ENCODE data around the gene HMX2.
A peak's percentile ranks its signal among the peaks of the same experiment; 100 is the strongest.
"Not testable (repeated sequence)": the region's sequence is repeated elsewhere in the genome, so short reads cannot be mapped to it uniquely, and the experiment has no call there.

HMX2 gene

GRCh38 chr10:123150271-123150985 is 2.5 kb downstream of the HMX2 start:
- FAIRE-seq (no peak), DNase-seq (ENCODE audit: insufficient read length, low spot score) (no peak)

- DNase-seq (ENCODE audit: insufficient read length, low spot score) = no peak
- FAIRE-seq = peak; percentile 78
These were observed 3.2 kb downstream of the HMX2 start for GRCh38 chr10:123150986-123151736.

- DNase-seq (ENCODE audit: insufficient read length, low spot score) (no peak), FAIRE-seq (peak; percentile 47)
These were observed 3.8 kb downstream of the HMX2 start for GRCh38 chr10:123151737-123152135.

DNA sequence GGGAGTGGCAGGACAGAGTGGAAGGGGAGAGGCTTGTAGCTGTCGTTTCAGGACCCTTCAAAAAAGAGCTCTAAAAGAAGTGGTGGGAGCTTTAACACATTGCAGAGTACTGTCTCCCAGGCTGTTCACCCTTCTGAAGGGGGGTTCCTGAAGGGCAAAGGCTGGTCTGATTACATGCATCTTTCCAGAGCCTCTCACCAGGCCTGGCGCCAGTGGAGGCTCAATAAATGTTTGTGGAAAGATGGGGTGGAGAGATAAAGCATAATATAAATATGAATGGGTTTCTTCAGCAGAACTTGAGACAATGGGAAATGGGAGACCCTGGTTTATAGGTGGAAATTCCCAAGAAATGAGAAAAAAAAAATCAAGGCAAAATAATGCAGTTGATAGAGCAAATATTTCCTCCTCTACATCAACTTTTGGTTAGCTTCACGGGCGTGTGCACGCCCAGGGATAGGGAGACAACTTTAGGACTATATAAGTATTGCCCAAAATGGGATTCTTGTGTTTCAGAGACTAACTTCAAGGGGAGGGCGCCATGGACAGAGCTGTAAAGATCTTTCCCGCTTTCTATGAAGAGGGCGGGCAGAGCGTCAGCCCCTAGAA is 5.7 kb downstream of the HMX2 start:
- DNase-seq (ENCODE audit: insufficient read length, low spot score) (no peak), FAIRE-seq (no peak)

DNA sequence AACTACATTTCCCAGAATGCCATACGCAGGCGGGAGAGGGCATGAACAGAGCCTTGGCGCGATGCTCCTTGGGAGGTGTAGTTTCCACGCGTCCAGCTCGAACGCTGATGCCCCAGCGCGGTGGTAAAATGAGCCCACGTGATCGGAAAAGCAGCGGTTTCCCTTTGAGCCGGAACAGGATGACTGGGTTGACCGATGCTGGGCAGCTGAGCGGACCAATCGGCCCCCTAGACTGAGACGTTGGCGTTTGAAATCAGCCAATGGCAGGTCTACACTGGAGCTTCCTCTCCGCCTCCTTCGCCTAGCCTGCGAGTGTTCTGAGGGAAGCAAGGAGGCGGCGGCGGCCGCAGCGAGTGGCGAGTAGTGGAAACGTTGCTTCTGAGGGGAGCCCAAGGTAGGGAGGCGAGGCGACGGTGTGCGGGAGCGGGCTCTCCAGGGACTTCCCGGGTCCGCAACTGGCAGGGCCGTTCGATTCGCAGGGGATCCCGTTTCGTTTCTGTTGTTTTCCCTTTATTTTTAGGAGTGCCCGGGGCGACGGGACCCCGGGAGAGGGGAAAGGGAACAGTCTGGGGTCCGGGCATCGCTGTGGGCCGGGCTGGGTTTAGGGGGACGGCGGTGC is 6.3 kb downstream of the HMX2 start, which contains the start of gene BUB3:
TSS of gene BUB3 (plus strand) at position 311 of the 619 bp plus-strand sequence. CDS start 516 bp downstream, outside the sequence.
- DNase-seq (ENCODE audit: insufficient read length, low spot score) = peak; percentile 93
- FAIRE-seq = peak; percentile 100

DNA sequence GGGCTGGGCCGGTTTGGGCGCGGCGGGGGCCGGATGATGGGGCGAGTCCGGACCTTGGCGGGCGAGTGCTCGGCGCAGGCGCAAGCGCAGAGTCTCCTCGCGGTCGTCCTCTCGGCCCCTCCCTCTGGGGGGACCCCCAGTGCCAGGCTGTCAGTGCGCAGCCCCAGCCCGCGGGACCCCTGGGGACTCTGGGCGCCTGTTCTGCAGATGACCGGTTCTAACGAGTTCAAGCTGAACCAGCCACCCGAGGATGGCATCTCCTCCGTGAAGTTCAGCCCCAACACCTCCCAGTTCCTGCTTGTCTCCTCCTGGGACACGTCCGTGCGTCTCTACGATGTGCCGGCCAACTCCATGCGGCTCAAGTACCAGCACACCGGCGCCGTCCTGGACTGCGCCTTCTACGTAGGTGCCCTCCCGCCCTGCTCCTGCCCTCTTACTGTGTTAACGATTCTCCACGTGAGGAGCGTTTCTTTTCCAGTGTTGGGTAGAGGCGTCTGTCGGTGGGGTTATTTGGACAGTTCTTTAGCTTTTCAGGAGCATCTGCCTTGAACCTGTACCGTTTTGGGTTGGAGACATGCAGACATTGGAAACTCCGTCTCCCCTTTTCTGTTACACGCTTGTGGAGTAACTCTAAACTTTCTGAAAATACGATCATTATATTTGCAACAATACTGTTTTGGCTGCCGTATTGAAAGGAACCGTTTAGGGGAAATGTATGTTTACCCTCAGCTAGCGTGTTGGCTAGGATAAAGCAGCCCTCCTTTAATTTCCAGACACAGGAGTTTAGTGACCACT is 7.0 kb downstream of the HMX2 start:
- FAIRE-seq (no peak), DNase-seq (ENCODE audit: insufficient read length, low spot score) (no peak)

DNA sequence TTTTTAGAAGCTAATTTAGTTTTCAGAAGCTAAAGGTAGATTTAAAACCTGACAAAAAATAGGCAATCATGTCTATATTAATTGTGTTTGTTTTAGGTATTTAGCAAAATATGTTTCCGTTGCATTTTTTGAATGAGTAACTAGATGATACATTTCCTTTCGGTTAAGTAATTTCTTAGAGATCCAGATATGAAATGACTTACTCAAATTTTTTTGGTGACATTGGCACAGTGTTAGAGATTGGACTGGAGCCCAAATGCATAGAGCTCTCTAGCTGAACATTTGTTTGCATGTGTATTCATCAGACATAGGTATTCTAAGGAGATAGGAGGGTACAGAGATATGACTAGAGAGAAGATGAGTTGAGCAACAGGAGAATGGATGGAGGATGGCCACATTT is 8.1 kb downstream of the HMX2 start:
- DNase-seq (ENCODE audit: insufficient read length, low spot score) (no peak), FAIRE-seq (peak; percentile 54)

DNA sequence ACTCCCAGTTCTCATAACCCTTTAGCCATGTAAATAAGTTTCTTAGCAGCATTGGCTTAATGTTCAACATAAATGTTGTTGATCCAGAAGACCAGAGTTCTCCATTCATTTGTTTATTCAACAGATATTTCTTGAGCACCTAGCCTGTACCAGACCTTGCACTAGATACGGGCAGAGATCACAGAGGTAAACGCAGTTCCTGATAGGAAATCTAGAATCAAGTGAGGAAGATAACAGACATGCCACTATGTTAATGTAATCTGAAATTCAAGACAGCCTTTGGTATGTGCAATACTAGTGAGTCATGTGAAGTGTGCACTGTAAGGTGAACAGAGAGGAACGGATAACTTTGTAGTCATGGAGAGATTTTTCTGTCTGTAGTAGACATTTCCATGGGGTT is 9.3 kb downstream of the HMX2 start:
- DNase-seq (ENCODE audit: insufficient read length, low spot score) = no peak
- FAIRE-seq = peak; percentile 58

DNA sequence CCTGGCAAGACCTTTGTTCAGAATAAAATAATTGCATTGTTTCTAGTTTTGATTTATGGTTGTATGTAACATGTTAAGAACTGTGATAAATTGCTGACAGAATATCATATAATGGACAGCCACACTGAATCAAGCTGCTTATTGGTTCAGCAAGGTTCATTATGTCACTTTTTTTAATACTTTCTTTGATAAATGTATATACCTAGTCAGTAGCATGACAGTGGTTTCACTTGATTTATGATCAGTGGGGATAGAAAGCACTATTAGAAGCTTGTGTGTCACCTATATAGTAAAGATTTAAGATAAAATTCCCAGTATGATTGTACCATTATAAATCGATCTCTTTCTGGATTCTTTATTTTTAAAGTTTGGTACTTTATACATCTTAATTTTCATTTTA is 10.7 kb downstream of the HMX2 start:
- no peak for FAIRE-seq

DNA sequence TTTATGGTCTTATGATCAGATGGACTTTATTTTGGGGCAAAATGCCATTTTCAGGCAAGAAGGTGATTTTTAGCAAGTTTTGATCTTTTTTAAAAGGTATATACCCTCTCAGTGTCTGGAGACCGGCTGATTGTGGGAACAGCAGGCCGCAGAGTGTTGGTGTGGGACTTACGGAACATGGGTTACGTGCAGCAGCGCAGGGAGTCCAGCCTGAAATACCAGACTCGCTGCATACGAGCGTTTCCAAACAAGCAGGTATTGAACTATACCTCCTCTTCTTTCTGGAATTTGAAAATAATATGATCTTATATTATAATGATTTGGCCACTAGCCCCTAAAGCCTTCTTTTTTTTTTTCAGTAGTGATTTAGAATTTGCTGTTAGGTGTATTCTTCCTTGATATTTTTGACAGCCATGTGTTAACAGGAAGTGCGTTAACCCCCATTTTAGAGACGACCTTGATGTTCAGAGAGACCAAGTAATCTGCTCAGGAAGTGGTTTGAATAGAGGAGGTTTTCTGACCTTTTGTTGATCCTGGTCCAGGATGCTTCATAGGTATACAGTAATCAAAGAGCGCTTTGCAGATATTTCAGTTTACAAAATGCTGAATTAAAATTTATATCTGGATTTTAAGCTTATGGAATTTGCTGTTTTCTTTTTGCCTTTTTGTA is 12.5 kb downstream of the HMX2 start:
- DNase-seq (ENCODE audit: insufficient read length, low spot score) (no peak), FAIRE-seq (peak; percentile 51)

More for the DNA sequence above, 10.7 kb downstream of the HMX2 start:
- no peak for DNase-seq (ENCODE audit: insufficient read length, low spot score)

GRCh38 chr10:123164319-123164718 is 16.4 kb downstream of the HMX2 start:
- FAIRE-seq = no peak
- no peak for DNase-seq (ENCODE audit: insufficient read length, low spot score)

- no peak for FAIRE-seq
- DNase-seq (ENCODE audit: insufficient read length, low spot score) = no peak
These were observed 17.6 kb downstream of the HMX2 start for GRCh38 chr10:123165445-123166072.

DNA sequence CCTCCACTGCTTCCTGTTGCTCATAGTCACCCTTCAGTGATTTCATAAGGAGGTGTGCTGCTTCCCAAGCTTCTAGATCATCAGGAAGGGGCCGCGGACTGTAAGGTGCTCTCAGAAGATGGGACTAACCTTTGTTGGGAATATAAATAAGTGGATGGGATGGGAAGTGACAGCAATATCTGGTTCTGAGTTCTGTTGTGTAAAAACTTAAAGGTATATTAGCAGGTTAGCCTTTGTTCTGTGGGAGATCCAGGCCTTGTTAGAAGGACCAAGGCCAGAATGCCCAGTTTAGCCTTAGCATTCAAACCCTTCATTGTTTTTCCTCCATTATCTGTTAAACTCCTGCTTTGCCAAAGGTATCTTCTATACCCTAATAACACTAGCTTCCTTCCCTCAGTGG is 18.7 kb downstream of the HMX2 start:
- FAIRE-seq (no peak), DNase-seq (ENCODE audit: insufficient read length, low spot score) (no peak)

DNA sequence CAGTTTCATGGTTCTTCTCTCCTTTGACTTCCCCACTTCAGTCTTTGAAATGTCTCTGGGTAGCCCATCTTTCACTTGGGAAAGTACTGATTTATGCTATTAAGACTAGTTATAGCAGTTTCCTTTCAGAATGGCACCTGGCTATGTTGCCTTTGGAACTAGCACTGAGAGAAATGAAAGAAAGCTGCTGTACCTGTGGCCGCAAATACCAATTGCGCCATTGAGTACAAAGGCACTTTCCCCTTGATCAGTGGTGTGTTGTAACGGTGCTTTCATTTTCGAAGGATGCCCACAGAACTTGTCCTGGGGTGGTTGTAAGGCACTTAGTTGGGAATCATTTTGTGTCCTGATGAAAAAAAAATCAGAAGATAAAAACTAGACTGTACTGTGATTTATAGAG is 23.0 kb downstream of the HMX2 start:
- FAIRE-seq (no peak), DNase-seq (ENCODE audit: insufficient read length, low spot score) (no peak)

DNA sequence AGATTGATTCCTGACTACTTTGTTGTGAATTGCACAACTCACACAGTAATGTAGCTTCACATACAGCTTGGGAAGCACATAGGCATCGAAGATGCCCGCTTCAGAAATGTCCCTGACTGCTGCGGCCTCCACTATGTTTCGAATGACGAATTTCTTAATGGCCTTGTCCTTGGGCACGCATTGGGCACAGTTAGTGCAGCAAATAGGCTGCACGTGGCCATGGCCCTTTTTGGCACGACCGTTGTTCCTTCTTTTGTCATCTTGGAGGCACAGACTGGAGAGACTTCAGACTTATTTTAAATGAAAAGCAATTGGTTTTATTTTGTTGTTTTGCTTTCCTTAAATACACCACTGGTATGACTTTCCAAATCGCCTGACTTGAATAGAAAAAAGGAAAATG is 23.7 kb downstream of the HMX2 start:
- not testable (repeated sequence) for FAIRE-seq; DNase-seq (ENCODE audit: insufficient read length, low spot score)

- DNase-seq (ENCODE audit: insufficient read length, low spot score) = no peak
- FAIRE-seq = no peak
These were observed 27.8 kb downstream of the HMX2 start for GRCh38 chr10:123175389-123176387.

DNA sequence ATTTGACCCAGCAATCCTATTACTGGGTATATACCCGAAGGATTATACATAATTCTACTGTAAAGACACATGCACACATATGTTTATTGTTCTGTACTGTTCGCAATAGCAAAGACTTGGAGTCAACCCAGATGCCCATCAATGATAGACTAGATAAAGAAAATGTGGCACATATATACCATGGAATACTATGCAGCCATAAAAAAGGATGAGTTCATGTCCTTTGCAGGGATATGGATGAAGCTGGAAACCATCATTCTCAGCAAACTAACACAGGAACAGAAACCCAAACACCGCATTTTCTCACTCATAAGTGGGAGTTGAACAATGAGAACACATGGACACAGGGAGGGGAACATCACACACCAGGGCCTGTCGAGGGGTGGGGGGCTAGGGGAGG is 30.5 kb downstream of the HMX2 start:
- not testable (repeated sequence) for FAIRE-seq; DNase-seq (ENCODE audit: insufficient read length, low spot score)

Measured in GM19239 (cell line).